Heart right ventricle (tissue), 16 donors: ENCODE results near the gene ELAVL1. TPM values are rescaled to one million over a fixed set of nuclear protein-coding genes. Genes with fewer than 3 reads are reported as not detected.

Source experiments
- ATAC-seq, 8 donors: fragments of 200-7000 bp; cut with Tn5 transposase; one replicate each; pipeline ENCODE4 v1.9.1; 2020; ENCODE audit warnings: mild to moderate bottlenecking in 8 of 8, moderate library complexity in 8 of 8, moderate number of reproducible peaks in 1 of 8
- DNase-seq, 2 donors: peaks; one replicate each; pipeline ENCODE4 v3.0.0-alpha.2; 2020
- H3K27ac ChIP-seq, 10 donors: fragments of 200-600 bp; sonication (generic) in 2 of 10; one replicate each; pipeline versions ENCODE4 v1.5.0 to v1.8.0; 2020 to 2022; ENCODE audit warnings: mild to moderate bottlenecking in 3 of 10
- H3K27me3 ChIP-seq, 7 donors: fragments of 200-600 bp; one replicate each; pipeline ENCODE4 v1.8.0; 2021 to 2022; ENCODE audit warnings: mild to moderate bottlenecking in 2 of 7
- H3K36me3 ChIP-seq, 9 donors: fragments of 200-600 bp; sonication (generic) in 1 of 9; one replicate each; pipeline versions ENCODE4 v1.5.0 to v1.8.0; 2020 to 2022; ENCODE audit warnings: mild to moderate bottlenecking in 2 of 9
- H3K4me1 ChIP-seq, 9 donors: fragments of 200-600 bp; sonication (generic) in 1 of 9; one replicate each; pipeline versions ENCODE4 v1.5.0 to v1.8.0; 2020 to 2022; ENCODE audit warnings: mild to moderate bottlenecking in 4 of 9
- H3K4me3 ChIP-seq, 10 donors: fragments of 200-600 bp; sonication (generic) in 2 of 10; one replicate each; pipeline versions ENCODE4 v1.5.0 to v1.8.0; 2020 to 2022; ENCODE audit warnings: mild to moderate bottlenecking in 7 of 10, moderate library complexity in 2 of 10
- H3K9me3 ChIP-seq, 11 donors: fragments of 200-600 bp in 10 of 11; sonication (generic) in 2 of 11; one replicate each; pipeline versions ENCODE4 v1.5.0 to v1.8.0; 2013 to 2022; ENCODE audit warnings: mild to moderate bottlenecking in 2 of 11, control low read depth in 1 of 11, moderate library complexity in 1 of 11
- CTCF ChIP-seq, 9 donors: fragments of 200-600 bp; sonication (generic) in 2 of 9; IDR thresholded peaks; one replicate each; pipeline versions ENCODE4 v1.5.0 to v1.8.0; 2021 to 2022; ENCODE audit warnings: antibody characterized with exemption in 9 of 9, mild to moderate bottlenecking in 5 of 9, moderate library complexity in 1 of 9
- WGBS, 2 donors: extraction: QIAGEN DNeasy Blood & Tissue Kit; methylation state at CpG; one replicate each; pipeline ENCODE4 v1.1.7; 2013; ENCODE audit warnings: inconsistent platforms in 1 of 2; 5-methylcytosine and 5-hydroxymethylcytosine counted together
- intact Hi-C, 10 donors: fragments of 100-400 bp; cut with DNase I; formaldehyde crosslinking; loops; one replicate each; pipeline versions ENCODE4 v1.11.1 to v1.14.2; 2022
- polyA plus RNA-seq, 2 donors: library from polyadenylated mRNA; stranded (reverse); fragments of 200-250 nt; gene quantifications; one replicate each; pipeline ENCODE4 v1.2.3, GENCODE V29; 2013
- total RNA-seq, 10 donors: library from RNA; stranded (reverse); fragmentation: NEBNext Ultra II Directional in 3 of 10; extraction: Animal tissue kit (Norgen Biotek cat#: 25700) in 3 of 10; gene quantifications; one replicate each; pipeline versions ENCODE4 v1.2.1 to v1.2.4, GENCODE V29; 2021 to 2023
- donor health status: Arrhythmogenic right ventricular cardiomyopathy.
- donor health status: ischemic (EF 13 %, LVEDD 7.1; RV severe dilation, severe dysfunction).
- donor health status: healthy with polysubstance abuse.
- donor health status: DM: no; HTN: yes; CAD: no.
- donor health status: DM: no; HTN: no; CAD: no.
- donor health status: ischemic (EF 25% LVEDD 6.9; RV normal size, moderate dysfunction).
- donor health status: ischemic (EF 25% LVEDD 5.7; RV mildly dilated, moderate dysfunction).
- donor health status: healthy.
- donor health status: DM: yes; HTN: yes; CAD: no.
- donor health status: Ischemic cardiomyopathy.
- donor health status: ischemic (EF 35%, LVEDD 5.7; RV mildly dilated, moderate dysfunction).
- donor health status: nonischemic (EF 11% LVEDD 7.7; RV severe dilation, severe dysfunction).
- donor health status: DM: yes; HTN: yes; CAD: no.
- donor health status: PGD.
- donor health status: ischemic (EF 29% LVEDD 5.4; RV normal size, mild dysfunction).
- donor health status: nonischemic (EF 23%, LVEDD 6.1; RV moderate dilation, normal function).

Gene ELAVL1
- total and polyA plus RNA-seq, 12 donors: 11.6 to 60.1 (median 54.4) TPM

DNA sequence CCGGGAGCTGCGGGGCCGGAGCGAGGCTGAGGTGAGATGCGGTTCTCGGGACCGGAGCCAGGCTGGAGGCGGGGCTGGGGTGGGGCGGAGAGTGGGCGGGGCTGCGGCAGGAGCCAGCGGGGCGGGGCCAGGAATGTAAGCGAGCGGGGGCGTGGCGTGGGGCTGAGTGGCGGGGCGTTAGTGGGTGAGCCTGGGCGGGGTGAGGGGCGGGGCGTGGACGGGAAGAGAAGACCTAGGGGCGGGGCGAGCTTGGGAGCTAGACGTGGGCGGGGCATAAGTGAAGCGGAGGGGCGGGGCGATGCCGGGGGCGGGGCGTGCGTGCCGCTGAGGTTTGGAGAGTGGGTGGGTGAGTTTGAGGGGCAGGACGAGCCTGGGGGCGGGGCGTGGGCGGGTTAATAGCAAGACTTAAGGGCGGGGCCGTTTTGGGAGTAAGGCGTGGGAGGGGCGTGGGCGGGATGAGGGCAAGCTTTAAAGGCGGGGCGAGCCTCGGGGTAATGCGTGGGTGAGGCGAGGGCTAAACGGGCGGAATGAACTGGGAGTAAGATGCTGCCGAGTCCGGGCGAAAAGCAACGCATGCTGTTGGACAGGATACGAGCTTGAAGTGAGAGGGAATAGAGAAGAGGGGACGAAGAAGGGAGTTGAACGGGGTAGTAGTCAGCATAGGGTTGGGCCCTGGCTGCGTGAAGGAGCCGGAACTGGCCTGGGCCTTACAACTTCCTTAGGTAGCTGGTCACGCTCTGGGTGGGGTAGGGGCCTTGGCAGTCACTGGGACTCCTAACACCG is 84.7 kb downstream of the ELAVL1 start:
- peak; percentile 99 to 100 for DNase-seq
- Histone ChIP-seq H3K4me1 (peaks cover 12 to 72% (median 45%) of the 10 kb centered on the region in 9 donors), H3K9me3 (no peaks in the 10 kb centered on the region), H3K27me3 (peaks cover 9 to 48% (median 35%) of the 10 kb centered on the region in 7 donors), H3K4me3 (peak overlapping the region; percentile 55 to 90 (median 76)), H3K36me3 (peaks cover 0 to 18% (median 11%) of the 10 kb centered on the region in 9 donors), H3K27ac (peak overlapping the region; percentile 66 to 94 (median 88))
- intact Hi-C loops: loop anchor here in 5 of 10 donors (1.0 to 10.0 kb wide), 5 partner anchors 17 to 332 kb away; partner anchors contain the start of gene MAP2K7 (in 1 of the 5)
- TF ChIP-seq CTCF (IDR thresholded peaks at IDR 0.05): no peak
- ATAC-seq: peak; percentile 84 to 94 (median 89)
- 1% methylated on average over 56 to 62 of the region's 62 CpGs for whole genome bisulfite sequencing, 2 donors

GRCh38 chr19:7919610-7920518 is 85.6 kb downstream of the ELAVL1 start, which contains the start of gene SNAPC2:
TSS of gene SNAPC2 (plus strand) at chr19:7920338. CDS start at chr19:7920367, 29 bp downstream.
- Histone ChIP-seq H3K27me3 (peaks cover 11 to 50% (median 43%) of the 10 kb centered on the region in 7 donors), H3K4me3 (peak within 1 kb of the TSS; percentile 55 to 90 (median 76)), H3K36me3 (peaks cover 0 to 18% (median 11%) of the 10 kb centered on the region in 9 donors), H3K27ac (peak within 1 kb of the TSS; percentile 66 to 94 (median 88)), H3K4me1 (peaks cover 12 to 71% (median 45%) of the 10 kb centered on the region in 9 donors), H3K9me3 (no peaks in the 10 kb centered on the region)
- 5 to 8% methylated on average over 62 of the region's 62 CpGs for WGBS, 2 donors
- TF ChIP-seq CTCF (IDR thresholded peaks at IDR 0.05): peak in 2 of 9 donors; percentile 26 to 27
- intact Hi-C loops: loop anchor here in 5 of 10 donors (1.0 to 10.0 kb wide), 5 partner anchors 17 to 332 kb away; partner anchors contain the start of gene MAP2K7 (in 1 of the 5)
- ATAC-seq: peak; percentile 61 to 78 (median 74)
- DNase-seq: peak; percentile 97

DNA sequence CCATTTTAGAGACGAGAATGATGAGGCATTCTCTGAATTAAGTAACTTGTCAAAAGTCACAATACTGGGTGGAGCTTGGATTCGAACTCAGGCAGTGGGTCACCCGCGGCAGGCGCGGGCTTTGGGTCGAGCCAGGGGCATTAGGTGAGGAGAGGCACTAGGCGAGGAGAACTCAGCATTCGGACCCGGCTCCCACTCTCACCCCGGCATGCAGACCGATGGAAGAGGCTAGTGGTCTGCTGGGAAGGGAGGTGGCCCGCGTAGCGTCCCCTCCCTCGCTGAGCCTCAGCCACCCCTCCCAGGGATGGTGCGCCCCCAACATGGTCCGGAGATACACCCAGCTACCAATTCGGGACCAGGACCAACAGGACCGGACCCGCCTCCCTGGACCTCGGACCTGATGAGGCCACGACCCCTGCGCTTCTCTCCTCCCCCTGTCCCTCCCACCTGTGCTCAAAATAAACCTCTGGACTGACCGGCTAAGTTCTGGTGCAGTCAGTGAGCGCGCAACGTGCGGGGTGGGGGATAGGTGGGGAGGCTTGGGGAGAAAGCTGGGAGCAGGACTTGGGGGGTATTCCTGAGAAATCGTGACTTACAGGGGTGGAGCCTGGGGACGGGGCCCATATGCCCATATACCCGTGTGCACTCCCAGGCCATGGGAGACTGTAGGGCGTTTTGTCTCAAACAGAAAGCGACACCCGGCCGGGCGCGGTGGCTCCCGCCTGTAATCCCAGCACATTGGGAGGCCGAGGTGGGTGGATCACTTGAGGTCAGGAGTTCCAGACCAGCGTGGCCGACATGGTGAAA is 86.6 kb downstream of the ELAVL1 start:
- H3K27me3 ChIP-seq: peaks cover 11 to 56% (median 49%) of the 10 kb centered on the region in 7 donors
- peak overlapping the region in 1 of 10 donors; percentile 93 for H3K27ac ChIP-seq
- peak overlapping the region in 5 of 10 donors; percentile 3 to 88 (median 80) for H3K4me3 ChIP-seq
- WGBS, 2 donors: 34 to 42% methylated on average over 42 of the region's 42 CpGs
- TF ChIP-seq CTCF (IDR thresholded peaks at IDR 0.05): no peak
- DNase-seq (no peak), ATAC-seq (no peak)
- peaks cover 0 to 18% (median 11%) of the 10 kb centered on the region in 9 donors for H3K36me3 ChIP-seq
- no peaks in the 10 kb centered on the region for H3K9me3 ChIP-seq
- intact Hi-C loops: no loop called here
- peaks cover 12 to 67% (median 45%) of the 10 kb centered on the region in 9 donors for H3K4me1 ChIP-seq
